Purkinje cell (primary cell): ENCODE data around the gene KANSL1L. TPM values are rescaled to one million over a fixed set of nuclear protein-coding genes. Genes with fewer than 3 reads are reported as not detected.

Experiments
- polyA plus RNA-seq: library from polyadenylated mRNA; unstranded; fragments of >200 nt; fragmentation: Nextera tagmentation; gene quantifications from 2 replicates; pipeline ENCODE4 v1.2.1, GENCODE V29; 2014

KANSL1L gene, protein sequence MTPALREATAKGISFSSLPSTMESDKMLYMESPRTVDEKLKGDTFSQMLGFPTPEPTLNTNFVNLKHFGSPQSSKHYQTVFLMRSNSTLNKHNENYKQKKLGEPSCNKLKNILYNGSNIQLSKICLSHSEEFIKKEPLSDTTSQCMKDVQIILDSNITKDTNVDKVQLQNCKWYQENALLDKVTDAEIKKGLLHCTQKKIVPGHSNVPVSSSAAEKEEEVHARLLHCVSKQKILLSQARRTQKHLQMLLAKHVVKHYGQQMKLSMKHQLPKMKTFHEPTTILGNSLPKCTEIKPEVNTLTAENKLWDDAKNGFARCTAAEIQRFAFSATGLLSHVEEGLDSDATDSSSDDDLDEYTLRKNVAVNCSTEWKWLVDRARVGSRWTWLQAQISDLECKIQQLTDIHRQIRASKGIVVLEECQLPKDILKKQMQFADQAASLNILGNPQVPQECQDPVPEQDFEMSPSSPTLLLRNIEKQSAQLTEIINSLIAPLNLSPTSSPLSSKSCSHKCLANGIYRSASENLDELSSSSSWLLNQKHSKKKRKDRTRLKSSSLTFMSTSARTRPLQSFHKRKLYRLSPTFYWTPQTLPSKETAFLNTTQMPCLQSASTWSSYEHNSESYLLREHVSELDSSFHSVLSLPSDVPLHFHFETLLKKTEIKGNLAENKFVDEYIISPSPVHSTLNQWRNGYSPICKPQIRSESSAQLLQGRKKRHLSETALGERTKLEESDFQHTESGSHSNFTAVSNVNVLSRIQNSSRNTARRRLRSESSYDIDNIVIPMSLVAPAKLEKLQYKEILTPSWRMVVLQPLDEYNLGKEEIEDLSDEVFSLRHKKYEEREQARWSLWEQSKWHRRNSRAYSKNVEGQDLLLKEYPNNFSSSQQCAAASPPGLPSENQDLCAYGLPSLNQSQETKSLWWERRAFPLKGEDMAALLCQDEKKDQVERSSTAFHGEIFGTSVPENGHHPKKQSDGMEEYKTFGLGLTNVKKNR
- polyA plus RNA-seq, result 12.6 and 18.5 TPM in 2 replicates

DNA sequence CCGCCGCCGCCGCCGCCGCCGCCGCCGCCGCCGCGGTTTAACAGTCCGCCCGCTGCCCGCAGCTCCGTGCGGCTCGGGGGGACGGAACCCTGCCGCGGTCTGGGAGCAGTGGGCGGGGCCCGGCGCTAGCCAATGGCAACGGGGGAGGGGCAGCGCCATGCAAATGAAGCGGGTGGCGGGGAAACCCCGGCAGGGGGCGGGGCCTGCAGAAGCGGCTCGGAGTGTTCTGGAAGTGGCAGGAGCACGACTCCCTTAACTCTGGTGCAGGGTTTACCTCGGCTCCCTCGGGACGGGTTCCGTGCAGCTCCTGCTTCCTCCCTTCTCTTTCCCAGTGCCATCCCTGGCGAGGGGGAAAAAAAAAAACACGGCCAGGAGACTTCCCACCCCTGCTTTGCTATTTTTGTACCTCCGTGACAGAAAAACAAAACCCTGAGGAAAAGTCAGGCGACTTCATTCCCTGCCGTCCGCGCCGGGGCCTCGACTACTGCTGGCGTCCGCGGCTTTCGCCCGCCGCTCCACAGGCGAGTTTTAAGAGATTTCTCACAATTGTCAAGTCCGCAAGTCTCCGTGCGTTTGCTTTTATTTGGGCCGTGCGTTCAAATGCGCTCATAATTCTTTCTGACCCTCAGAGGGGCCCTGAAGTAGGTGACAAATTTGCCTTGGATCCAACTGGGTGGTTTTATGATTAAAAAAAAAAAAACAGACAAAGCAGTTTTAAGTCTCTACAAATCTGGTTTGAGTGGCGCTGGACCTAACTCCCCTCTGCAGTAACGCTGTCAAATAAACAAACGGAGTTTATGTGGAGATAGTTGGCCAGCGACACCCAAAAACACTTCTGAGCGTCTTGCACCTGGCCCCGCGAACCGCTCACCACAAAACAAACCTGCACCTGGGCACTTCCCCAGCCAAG is at the start of gene KANSL1L:
Gene KANSL1L, minus strand, starts transcription at position 101 of the 910 bp plus-strand sequence. CDS start 16,827 bp downstream, outside the sequence.

GRCh38 chr2:210002158-210003157 is 168.8 kb downstream of the KANSL1L start, which contains the start of gene RPE:
Gene RPE, plus strand, starts transcription at chr2:210002638. Its CDS starts 24 bp downstream, at chr2:210002662.

Other genes with a start within 250 kb of the KANSL1L start
- gene RPE, start 168.8 kb downstream of the KANSL1L start, polyA plus RNA-seq, result 32.1 and 44.4 TPM in 2 replicates
- gene ACADL, start 54.0 kb upstream of the KANSL1L start, polyA plus RNA-seq, result 0.36 and 4.5 TPM in 2 replicates
- not detected in 2 replicates for gene MYL1, start 143.8 kb upstream of the KANSL1L start, polyA plus RNA-seq